Measurements from ENCODE around the gene DMBX1. TPM values are rescaled to one million over a fixed set of nuclear protein-coding genes. Genes with fewer than 3 reads are reported as not detected.

Gene DMBX1
- total RNA-seq = not detected
- long read RNA-seq = 0 reads

- intact Hi-C loops (cut with DNase I, micrococcal nuclease) = no loop called here
- DNase-seq (peak in 1 of 2 donors; percentile 67), ATAC-seq (peak; percentile 93)
Observed at GRCh38 chr1:46489638-46490405, at the start of gene DMBX1. DMBX1 (plus strand) TSS chr1:46489836; CDS start chr1:46507011, 17,175 bp downstream.

- intact Hi-C loops (cut with DNase I, micrococcal nuclease) = loop anchor here in 1 of 2 donors (10.0 kb wide), 1 partner anchor 84 kb away; no protein-coding TSS in a partner anchor
- DNase-seq = no peak
- no peak for ATAC-seq
Observed at GRCh38 chr1:46440478-46440877, 49.2 kb upstream of the DMBX1 start.

GRCh38 chr1:46442317-46443161 lies 47.1 kb upstream of the DMBX1 start:
- intact Hi-C loops (cut with DNase I, micrococcal nuclease) = loop anchor here in 1 of 2 donors (10.0 kb wide), 1 partner anchor 82 kb away; no protein-coding TSS in a partner anchor
- peak; percentile 82 for ATAC-seq
- peak; percentile 71 to 83 for DNase-seq

- DNase-seq (no peak), ATAC-seq (no peak)
- intact Hi-C loops (cut with DNase I, micrococcal nuclease) = loop anchor here in 1 of 2 donors (10.0 kb wide), 1 partner anchor 80 kb away; no protein-coding TSS in a partner anchor
Observed at GRCh38 chr1:46444466-46444865, 45.2 kb upstream of the DMBX1 start.

- DNase-seq (no peak), ATAC-seq (no peak)
- intact Hi-C loops (cut with DNase I, micrococcal nuclease) = loop anchor here in 1 of 2 donors (10.0 kb wide), 1 partner anchor 79 kb away; no protein-coding TSS in a partner anchor
Observed at GRCh38 chr1:46445773-46446256, 43.8 kb upstream of the DMBX1 start.

GRCh38 chr1:46446646-46447498 lies 42.8 kb upstream of the DMBX1 start:
- DNase-seq (peak; percentile 63 to 92), ATAC-seq (peak; percentile 63)
- intact Hi-C loops (cut with DNase I, micrococcal nuclease) = loop anchor here in 1 of 2 donors (10.0 kb wide), 1 partner anchor 78 kb away; no protein-coding TSS in a partner anchor

- intact Hi-C loops (cut with DNase I, micrococcal nuclease) = loop anchor here in 1 of 2 donors (10.0 kb wide), 1 partner anchor 77 kb away; no protein-coding TSS in a partner anchor
- DNase-seq (no peak), ATAC-seq (no peak)
Observed at GRCh38 chr1:46447499-46448108, 42.0 kb upstream of the DMBX1 start.

- DNase-seq = no peak
- intact Hi-C loops (cut with DNase I, micrococcal nuclease) = loop anchor here in 1 of 2 donors (10.0 kb wide), 1 partner anchor 76 kb away; no protein-coding TSS in a partner anchor
- no peak for ATAC-seq
Observed at GRCh38 chr1:46448109-46448911, 41.3 kb upstream of the DMBX1 start.

- DNase-seq (peak in 1 of 2 donors; percentile 14), ATAC-seq (peak; percentile 65)
- intact Hi-C loops (cut with DNase I, micrococcal nuclease) = loop anchor here in 1 of 2 donors (10.0 kb wide), 1 partner anchor 75 kb away; no protein-coding TSS in a partner anchor
Observed at GRCh38 chr1:46449223-46450159, 40.1 kb upstream of the DMBX1 start.

- intact Hi-C loops (cut with DNase I, micrococcal nuclease) = no loop called here
- DNase-seq (no peak), ATAC-seq (no peak)
Observed at GRCh38 chr1:46450160-46450517, 39.5 kb upstream of the DMBX1 start.

GRCh38 chr1:46451948-46452930 lies 37.4 kb upstream of the DMBX1 start:
- no peak for DNase-seq
- ATAC-seq = no peak
- intact Hi-C loops (cut with DNase I, micrococcal nuclease) = no loop called here

- DNase-seq = no peak
- no peak for ATAC-seq
- intact Hi-C loops (cut with DNase I, micrococcal nuclease) = no loop called here
Observed at GRCh38 chr1:46452931-46453325, 36.7 kb upstream of the DMBX1 start.

GRCh38 chr1:46453449-46453848 lies 36.2 kb upstream of the DMBX1 start:
- intact Hi-C loops (cut with DNase I, micrococcal nuclease) = no loop called here
- DNase-seq (no peak), ATAC-seq (no peak)

- no peak for DNase-seq
- no peak for ATAC-seq
- intact Hi-C loops (cut with DNase I, micrococcal nuclease) = no loop called here
Observed at GRCh38 chr1:46455951-46456350, 33.7 kb upstream of the DMBX1 start.

- DNase-seq (no peak), ATAC-seq (no peak)
- intact Hi-C loops (cut with DNase I, micrococcal nuclease) = no loop called here
Observed at GRCh38 chr1:46456411-46456963, 33.1 kb upstream of the DMBX1 start.

Data from left colon (tissue), 2 donors.